ENCODE data around the gene TMEM63A. TPM values are rescaled to one million over a fixed set of nuclear protein-coding genes. Genes with fewer than 3 reads are reported as not detected.
"Not testable (repeated sequence)": the region's sequence is repeated elsewhere in the genome, so short reads cannot be mapped to it uniquely, and the experiment has no call there.

Gene TMEM63A
- total RNA-seq, 1 donor from 2014 or later, result 153 TPM

DNA sequence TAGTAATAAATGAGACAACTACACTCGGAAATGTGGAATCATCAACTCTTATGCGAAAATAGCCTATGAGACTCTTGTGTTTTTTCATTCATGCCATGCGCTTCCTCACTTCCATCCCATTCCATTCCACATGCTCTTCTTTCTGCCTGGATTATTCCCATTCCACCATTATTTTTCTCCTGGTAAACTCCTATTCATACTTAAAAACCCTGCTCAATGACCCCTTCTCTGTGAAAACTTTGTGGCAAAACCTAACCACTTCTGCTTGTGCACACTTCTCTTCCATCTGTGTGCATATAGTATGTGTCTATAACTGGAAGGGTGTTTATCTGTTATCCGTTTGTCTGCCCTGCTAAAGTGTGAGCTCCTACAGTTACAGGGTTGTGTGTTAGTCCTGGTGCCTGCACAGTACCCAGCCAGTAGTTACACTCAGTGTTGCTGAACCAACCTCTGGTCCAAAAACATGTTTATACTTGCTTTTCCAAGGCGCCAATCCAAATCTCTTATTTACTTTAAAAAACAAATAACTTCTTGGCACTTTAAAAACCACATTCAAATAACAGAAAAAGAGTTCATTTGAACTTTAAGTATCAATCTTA lies 61.6 kb downstream of the TMEM63A start:
- DNase-seq (ENCODE audit: low spot score), result no peak

DNA sequence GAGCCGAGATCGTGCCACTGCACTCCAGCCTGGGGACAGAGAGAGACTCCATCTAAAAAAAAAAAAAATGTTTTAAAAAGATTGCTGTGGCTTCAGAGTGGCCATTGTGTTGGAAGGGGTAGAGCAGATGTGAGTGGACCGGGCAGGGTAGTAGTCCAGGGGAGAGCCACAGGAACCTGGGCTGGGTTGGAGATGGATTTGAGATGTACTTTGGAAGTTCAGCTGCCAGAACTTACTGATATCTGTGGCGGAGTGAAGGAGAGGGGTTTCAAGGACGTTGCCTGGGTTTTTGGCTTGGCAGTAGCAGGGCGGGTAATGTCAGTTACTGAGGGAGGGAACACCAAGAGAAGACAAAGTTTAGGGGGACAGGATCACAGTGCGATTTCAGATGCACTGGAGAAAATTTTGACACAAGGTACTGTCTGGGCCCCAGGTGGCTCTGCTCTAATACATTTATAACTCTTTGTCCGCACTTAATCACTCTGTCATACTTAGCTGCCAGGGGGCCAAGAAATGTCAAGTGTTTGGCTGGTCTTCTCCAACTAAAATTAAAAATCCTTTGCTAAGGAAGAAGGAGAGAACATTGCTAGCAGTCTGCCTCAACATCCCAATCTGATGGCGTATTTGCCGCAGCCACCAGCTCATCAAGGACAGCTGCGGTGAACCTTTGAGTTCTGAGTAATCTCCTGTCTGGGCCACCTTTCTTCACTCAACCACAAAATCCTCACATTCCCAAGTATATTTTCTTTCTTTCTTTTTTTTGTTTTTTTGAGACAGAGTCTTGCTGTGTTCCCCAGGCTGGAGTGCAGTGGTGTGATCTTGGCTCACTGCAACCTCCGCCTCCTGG lies 62.6 kb downstream of the TMEM63A start:
- no peak for DNase-seq (ENCODE audit: low spot score)

DNA sequence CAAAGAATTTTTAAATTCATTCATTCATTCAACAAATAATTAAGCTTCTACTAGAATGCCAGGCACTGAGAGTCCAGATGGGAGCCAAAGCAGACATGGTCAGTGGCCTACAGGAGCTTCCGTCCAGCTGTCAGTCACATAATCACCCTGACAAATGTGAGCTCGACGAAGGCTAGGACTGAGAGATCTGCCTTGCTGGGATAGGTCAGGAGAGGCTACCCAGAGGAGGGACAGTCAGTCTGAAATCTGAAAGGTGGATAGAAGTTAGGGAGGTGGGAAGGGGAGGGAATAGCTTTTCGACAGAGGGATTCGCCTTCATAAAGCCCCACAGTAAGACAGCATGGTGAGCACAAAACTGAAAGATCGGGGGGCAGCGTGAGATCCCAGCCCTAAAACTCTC lies 64.0 kb downstream of the TMEM63A start:
- no peak for DNase-seq (ENCODE audit: low spot score)

DNA sequence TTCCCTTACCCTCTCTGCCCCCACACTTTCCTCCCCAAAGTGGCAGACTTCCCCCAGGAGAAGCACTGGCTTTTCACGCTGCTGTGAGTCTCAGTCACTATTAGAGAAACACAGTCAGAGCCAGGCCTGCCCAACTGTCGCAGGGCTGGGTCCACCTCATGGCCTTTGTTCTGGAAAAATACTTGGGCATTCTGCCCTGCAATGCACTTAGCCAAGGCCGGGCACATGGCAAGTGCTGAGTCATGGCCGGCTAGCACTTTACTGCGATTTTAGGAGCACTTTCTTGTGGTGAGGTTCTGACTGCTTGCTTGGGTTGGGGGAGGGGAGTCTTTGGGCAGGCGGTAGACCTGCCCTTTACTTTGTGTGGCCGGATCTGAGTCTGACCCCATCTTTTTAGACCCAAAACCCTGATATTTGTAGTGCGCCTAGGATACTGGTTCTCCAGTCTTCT lies 64.5 kb downstream of the TMEM63A start:
- peak; percentile 90 for DNase-seq (ENCODE audit: low spot score)

DNA sequence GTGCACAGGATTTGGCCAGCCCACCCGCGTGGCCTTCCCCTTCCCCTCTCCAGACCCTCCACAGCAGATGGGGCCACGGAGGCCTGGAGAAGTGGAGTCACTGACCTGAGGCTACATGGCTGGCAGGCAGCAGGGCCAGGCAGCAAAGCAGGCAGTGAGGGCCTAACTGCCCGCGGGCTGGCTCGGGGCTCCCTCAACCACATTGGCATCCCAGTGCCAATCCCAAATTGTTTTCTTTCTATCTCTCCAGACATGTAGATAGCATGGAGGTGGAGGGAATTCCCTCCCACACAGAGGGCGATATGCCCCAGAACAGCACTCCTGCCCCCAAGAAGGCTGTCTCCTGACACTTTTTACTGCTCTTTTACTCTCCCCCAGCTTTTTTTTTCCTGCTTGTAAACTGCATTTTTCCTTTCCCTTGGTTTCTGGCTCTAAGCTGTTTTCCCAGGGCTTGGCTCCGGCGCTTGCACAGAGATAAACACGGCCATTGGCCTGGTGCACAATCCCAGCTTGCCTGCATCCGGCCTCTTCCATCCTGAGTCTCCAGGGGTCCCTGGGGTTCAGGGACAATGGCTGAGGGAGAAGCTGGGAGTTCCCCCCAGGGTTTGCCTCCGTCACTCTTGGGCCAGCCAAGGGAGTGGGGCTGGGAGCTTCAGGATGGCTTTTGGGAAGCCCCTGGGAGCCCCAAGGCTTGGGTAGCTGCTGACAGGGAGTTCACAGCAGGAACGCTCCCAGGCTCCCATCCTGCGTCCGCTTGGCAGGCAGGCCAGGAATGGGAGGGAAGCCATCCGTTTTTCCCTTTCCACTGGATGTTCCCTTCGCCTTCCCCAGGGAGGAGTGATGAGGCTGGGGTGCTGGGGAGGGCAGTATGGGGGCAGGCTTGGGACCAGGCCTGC lies 65.3 kb downstream of the TMEM63A start:
- DNase-seq (ENCODE audit: low spot score), result peak; percentile 58

DNA sequence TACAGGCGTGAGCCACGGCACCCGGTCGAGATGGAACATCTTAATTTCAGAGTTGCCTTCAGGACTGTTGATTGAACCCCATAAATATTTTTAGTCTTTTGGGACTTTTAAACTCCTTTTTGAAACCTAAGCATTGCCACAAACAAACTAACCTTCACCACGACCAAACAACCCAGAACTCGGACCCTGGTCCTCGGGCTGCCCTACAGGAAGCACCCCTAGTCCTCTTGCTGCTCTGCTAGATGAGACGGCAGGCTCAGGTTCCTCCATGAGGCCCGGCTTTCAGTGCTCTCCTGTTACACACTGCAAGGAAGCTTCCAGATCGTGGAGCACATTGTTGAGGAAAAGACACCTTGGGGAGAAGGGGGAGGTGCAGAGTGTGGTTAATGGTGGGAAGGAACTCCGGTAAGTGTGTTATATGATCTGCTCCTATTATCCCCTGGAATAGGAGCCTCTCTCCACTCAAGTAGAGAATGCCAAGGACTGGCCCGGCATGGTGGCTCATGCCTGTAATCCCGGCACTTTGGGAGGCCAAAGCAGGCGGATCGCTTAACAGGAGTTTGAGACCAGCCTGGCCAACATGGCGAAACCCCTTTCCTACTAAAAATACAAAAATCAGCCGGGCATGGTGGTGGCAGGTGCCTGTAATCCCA lies 66.5 kb downstream of the TMEM63A start:
- DNase-seq (ENCODE audit: low spot score), result no peak

DNA sequence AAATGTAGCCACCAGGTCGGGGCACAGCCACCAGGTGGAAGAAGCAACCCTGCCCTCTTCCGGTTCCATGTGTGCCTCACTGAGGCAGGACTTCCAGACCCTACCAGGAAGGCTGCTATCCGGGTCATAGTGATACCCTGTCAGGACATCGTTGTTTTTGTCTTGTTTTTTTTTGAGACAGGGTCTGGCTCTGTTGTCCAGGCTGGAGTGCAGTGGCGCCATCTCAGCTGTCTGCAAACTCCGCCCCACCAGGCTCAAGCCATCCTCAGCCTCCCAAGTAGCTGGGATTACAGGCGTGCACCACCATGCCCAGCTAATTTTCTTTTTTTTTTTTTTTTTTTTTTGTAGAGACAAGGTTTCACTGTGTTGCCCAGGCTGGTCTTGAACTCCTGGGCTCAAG lies 67.1 kb downstream of the TMEM63A start:
- DNase-seq (ENCODE audit: low spot score), result not testable (repeated sequence)

DNA sequence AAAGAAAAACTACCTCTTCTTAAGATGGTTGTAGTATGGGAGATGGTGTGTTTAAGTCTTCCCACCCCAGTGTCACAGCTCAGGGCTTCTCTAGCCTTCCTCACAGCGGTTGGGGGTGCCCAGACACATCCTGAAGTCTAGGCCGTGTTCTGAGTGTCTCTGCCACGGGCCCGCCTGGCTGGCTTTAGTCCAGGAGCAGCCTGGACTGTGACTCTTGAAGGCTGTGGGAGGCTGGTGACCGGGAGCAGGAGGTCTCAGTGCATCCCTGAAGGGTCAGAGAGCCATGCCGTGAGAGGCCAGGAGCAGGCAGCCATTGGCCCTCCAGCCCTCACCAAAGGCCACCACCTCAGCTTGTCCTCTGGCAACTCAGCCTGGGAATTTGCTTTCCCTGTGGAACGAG lies 67.8 kb downstream of the TMEM63A start:
- DNase-seq (ENCODE audit: low spot score), result no peak

DNA sequence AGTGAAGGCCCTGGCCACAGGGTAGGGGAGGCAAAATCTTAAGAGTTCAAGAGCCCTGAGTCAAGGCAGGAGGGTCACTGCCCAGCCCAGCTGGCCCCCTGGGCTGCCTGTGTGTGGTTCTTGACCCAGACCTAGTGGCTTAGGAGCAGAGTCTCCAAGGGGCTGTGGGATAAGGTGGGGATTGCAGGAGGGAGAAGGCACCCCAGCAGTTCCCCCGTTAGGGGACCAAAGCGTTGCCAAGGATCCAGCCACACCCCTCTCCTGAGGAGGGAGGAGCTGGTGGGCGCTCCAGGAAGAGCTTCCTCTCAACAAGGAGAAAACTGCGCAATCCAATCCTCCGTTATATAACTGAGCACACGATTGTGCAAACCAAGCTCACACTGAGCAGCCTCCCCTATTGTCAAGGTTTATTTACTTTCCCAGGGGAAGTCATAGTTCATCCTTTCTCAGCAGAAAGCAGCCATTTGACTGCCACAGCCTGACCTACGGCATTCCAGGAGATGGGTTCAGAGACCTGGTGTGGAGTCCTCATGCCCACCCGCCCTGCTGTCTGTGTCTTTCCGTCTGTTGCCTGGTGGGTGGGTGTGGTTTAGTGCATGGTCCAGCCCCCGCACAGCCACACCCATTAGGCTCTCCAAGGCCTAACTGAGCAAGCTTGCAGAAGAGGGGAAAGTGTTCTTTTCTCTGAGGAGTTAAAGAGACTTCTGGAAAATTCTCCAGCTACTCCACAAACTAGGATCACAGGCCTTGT lies 68.8 kb downstream of the TMEM63A start:
- DNase-seq (ENCODE audit: low spot score), result peak; percentile 76

DNA sequence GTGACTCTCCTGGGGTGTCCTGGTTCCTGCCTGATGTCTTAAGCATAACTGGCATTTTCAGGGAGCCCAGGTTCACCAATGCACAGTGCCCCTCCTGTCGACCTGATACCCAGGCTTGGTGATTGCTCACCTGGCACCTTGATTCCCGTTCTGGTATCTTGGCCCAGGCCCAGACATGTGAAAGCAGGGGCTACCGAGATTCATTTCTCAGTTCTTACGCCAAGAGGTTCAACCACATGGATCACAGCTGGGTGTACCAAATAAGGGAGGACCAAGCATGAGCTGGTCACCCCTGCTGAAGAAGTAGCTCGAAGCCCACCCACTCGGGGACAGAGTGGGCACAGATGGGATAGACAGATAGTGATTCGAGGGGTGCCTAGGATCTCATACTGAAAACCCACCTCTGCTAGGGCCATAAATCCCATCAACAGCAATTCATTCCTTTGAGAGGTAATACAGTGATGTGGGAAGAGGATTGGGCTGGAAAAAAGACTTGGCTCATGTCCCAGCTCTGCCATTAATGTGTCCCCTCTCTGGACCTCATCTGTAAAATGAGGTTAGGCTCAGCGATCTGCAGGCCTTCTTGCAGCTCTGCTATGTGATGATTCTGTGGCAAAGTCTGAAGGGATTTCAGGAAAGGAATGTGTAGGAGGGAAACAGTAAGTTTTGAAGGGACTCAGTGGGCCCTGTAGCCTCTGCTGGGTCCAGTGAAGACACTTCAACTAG lies 69.5 kb downstream of the TMEM63A start:
- DNase-seq (ENCODE audit: low spot score), result no peak

DNA sequence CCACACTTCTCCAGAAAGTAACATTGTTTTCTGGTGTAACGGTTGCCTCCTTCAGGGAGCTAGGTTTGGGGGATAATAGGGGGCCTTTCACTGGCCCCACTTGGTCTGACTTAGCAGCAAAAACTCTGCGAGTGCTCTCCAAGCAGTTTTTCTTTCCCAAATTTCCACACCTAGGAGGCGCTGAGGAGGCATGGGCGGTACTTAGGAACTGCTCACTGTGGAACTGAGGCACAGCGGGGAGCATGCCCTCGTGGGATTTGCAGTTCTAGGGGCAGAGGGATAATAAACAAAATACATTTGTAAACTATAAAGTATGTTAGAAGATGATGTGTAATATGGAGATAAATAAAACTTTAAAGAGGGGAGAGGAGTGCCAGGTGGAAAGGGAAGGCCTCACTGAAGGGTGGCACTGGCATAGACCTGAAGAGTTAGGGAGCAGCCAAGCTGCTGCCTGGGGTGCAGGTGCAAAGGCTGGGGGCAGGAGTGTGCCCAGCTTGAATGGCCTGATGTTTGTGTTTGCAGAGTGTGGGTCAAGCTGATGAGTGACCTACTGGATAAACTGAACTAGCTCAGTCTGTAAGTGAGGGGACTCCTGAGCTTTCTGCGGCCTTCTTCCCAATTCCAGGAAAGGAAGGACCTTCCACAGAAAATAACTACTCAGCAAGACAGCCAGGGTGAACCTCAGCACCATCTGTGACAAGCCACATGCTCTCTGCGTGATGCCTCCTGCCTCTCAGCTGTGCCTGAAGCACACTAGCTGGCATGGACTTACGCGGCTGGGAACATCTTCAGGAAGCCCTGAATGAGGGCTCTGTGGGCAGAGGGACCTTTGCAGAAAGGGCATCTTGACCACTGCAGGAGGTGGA lies 70.3 kb downstream of the TMEM63A start:
- DNase-seq (ENCODE audit: low spot score), result no peak

DNA sequence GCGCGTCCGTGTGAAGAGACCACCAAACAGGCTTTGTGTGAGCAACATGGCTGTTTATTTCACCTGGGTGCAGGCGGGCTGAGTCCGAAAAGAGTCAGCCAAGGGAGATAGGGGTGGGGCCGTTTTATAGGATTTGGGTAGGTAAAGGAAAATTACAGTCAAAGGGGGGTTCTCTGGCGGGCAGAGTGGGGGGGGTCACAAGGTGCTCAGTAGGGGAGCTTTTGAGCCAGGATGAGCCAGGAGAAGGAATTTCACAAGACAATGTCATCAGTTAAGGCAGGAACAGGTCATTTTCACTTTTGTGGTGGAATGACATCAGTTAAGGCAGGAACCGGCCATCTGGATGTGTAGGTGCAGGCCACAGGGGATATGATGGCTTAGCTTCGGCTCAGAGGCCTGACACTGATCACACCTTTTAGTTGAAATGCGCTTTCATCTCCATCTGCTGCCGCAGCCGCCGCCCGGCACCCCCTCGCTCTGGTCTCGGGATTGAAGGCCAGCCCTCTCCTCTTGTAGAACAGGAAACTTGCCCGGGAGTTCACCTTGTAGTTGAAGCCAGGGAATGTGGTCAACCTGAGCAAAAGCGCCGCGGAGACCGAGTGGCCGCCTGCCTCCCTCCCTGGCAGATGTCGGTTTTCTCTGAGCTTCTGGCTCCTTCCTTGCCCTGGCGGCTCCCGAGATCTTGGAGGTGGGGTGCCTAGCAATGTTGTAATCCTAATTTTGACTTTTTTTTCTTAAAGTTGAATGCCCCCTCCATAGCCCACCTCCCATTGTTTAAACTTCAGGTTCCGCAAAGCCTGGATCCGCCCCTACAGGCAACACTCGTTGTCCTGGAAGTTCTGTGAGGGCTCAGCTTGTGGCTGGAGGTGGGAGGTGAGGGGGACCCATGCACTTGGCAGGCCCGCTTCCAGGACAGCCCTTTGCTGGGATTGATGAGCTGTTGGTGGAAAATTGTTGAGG lies 71.3 kb downstream of the TMEM63A start:
- DNase-seq (ENCODE audit: low spot score), result peak; percentile 65

DNA sequence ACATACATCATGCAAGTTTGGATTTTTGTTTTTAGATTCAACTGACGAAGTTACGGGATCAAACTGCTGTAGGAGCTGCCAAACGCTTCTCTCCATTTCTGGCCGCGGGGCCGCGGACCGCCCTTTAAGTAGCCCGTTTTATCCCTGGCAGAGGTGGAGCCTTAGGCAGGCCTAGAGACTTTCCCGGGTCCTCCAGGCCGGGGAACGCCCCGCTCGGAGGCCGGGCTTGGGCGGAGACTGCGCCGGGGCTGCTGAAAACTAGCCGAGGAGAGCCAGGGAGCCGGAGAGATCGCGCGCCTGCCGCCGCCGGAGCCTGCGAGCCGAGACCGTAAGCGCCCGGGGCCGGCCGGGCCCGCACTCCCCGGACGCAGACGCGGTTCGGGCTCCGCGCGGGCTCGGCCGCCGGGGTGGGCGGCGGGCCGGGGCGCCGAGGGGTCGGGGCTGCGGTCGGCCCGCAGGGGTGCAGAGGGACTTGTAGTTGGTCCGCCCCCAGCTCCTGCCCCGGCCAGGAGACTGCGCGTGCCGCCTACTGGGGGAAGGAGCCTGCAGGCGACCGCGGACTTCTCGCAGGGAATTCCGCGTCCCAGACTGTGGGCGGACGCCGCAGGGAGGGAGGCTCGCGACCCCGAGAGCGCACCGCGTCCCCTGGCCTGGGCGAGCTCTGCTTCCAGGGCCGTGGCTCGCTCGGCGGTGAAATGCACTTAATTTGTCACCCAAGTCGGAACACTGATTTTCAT lies 72.2 kb downstream of the TMEM63A start, which contains the start of gene EPHX1:
Gene EPHX1, plus strand, starts transcription at position 283 of the 737 bp plus-strand sequence. CDS start 18,606 bp downstream, outside the sequence.
- peak; percentile 92 for DNase-seq (ENCODE audit: low spot score)

DNA sequence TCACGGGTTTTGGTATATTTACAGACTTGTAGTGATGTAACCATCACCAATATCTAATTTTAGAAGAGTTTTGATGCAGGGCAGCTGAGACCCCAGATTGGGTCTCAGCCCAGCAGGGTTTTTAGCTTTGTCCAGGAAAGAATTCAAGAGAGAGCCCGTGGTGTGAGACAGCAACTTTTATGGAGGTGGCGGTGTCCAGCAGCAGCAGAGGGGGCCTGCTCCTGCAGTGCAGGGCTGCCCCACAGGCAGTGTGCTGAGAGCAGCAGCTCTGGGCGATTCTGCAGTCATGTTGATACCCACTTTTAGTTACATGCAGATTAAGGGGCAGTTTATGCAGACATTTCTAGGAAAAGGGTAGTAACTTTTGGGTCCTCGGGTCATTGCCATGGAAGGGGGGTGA lies 74.0 kb downstream of the TMEM63A start:
- DNase-seq (ENCODE audit: low spot score), result no peak

DNA sequence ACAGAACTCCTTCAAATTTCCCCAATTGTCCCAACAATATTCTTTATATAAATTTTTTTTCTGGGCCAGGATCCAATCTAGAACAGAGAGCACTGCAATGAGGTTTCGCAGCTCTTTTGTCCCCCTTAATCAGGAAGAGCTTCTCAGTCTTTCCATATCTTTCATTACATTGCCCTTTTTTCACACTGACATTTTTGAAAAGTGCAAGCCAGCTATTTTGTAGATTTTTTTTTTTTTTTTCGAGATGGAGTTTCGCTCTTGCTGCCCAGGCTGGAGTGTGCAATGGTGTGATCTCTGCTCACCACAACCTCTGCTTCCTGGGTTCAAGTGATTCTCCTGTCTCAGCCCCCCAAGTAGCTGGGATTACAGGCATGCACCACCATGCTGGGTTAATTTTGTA lies 75.4 kb downstream of the TMEM63A start:
- DNase-seq (ENCODE audit: low spot score), result not testable (repeated sequence)

DNA sequence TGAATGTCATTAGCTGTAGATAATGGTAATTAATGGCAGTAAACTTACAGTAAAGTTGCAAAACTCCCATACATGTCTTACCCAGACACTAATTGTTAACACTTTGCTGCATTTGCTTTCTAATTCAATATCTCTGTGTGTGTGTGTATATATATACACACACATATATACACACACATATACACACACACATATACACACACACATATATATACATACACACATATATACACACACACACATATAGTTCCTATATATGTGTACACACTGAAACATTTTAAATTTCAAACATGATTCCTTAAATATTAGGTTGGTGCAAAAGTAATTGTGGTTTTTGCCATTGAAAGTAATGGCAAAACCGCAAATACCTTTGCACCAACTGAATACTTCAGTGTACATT lies 75.9 kb downstream of the TMEM63A start:
- DNase-seq (ENCODE audit: low spot score), result no peak

DNA sequence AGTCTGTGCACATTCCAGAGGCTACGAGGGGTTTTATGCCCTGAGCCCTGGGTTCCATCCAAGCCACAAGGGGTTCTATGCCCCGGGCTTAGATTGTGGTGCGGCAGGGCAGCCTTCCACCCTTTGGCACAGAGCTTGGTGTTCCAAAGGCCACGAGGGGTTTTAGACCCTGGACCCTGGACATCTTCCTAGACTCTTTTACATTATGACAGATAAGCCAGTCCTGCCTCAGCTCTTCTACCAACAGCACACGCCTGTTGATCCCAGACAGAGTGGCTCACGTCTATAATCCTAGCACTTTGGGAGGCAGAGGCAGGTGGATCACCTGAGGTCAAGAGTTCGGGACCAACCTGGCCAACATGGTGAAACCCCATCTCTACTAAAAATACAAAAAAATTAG lies 81.0 kb downstream of the TMEM63A start:
- not testable (repeated sequence) for DNase-seq (ENCODE audit: low spot score)

All from mucosa of gallbladder (tissue), 1 donor.